Measurements from ENCODE around the gene EXOC4.

DNA sequence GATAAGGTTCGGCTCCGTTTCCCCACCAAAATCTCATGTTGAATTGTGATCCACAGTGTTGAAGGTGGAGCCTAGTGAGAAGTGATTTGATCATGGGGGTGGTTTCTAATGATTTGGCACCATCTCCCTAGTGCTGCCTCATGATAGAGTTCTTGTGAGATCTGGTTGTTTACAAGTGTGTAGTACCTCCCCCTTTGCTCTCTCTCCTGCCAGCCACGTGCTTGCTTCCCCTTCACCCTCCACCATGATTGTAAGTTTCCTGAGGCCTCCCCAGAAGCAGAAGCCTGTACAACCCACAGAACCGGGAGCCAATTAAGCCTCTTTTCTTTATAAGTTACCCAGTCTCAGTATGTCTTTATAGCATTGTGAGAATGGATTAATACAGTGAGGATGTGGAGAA is 862.1 kb downstream of the EXOC4 start:
- TF ChIP-seq CTCF (IDR thresholded peaks at IDR 0.05) (no peak), POLR2A (IDR thresholded peaks at IDR 0.05) (no peak)
